Measurements from ENCODE around the gene NHSL2. TPM values are rescaled to one million over a fixed set of nuclear protein-coding genes. Genes with fewer than 3 reads are reported as not detected.

NHSL2 gene
- polyA plus RNA-seq, 1 of the 3 experiments (the other 2 are of a cell fraction): 0.61 TPM

GRCh38 chrX:72027024-72027913 is 116.6 kb downstream of the NHSL2 start:
- no peaks in the 10 kb centered on the region for H3K9me3 ChIP-seq
- no peaks in the 10 kb centered on the region for H3K36me3 ChIP-seq (replicated peaks in 1 of 2; ENCODE audit: control insufficient read depth in 1 of 2, insufficient read depth in 2 of 2, low read length in 1 of 2)
- no peak overlapping the region for H3K4me3 ChIP-seq (ENCODE audit: low read depth in 2 of 2, low read length in 1 of 2)
- H3K4me2 ChIP-seq: no peak overlapping the region
- H3K9ac ChIP-seq: no peak overlapping the region
- DNase-seq: no peak
- no peak overlapping the region for H2AFZ ChIP-seq (ENCODE audit: low read depth)
- H3K27me3 ChIP-seq (ENCODE audit: insufficient read depth): 0 out of 2 replicates have a peak, but pooled peaks cover 9% of the 10 kb centered on the region
- no peaks in the 10 kb centered on the region for H3K79me2 ChIP-seq (ENCODE audit: insufficient read depth)
- H3K27ac ChIP-seq (ENCODE audit: low read depth in 2 of 2, low read length in 1 of 2): no peak overlapping the region; a peak in 1 of 4 replicates
- ChIA-PET POLR2A (no interaction called here), CTCF (interaction anchor here (2.6 to 9.0 kb wide), 3 partner anchors 8 to 99 kb away, joined by 11 to 84 read pairs (median 29); no protein-coding TSS in a partner anchor)
- H4K20me1 ChIP-seq (ENCODE audit: insufficient read depth): peaks cover 12% of the 10 kb centered on the region
- H3K9me2 ChIP-seq: no peaks in the 10 kb centered on the region
- peaks cover 18 to 33% of the 10 kb centered on the region in 2 experiments for H3K4me1 ChIP-seq (ENCODE audit: control insufficient read depth in 1 of 2, insufficient read depth in 2 of 2, low read depth in 1 of 2, low read length in 1 of 2)
- 77% methylated on average over 14 of the region's 14 CpGs for WGBS (ENCODE audit: low lambda C conversion rate)
- peaks cover 21% of the 10 kb centered on the region for H3F3A ChIP-seq (replicated peaks; ENCODE audit: insufficient read depth)
- no peak for TF ChIP-seq FOXJ3 (CRISPR knock-in tag; IDR thresholded peaks at IDR 0.05)
- TF ChIP-seq ZBTB33 (IDR thresholded peaks at IDR 0.05; ENCODE audit: borderline replicate concordance, low read depth): no peak
- TF ChIP-seq TCF12 (IDR thresholded peaks at IDR 0.05): no peak
- TF ChIP-seq SIN3A (IDR thresholded peaks at IDR 0.05; ENCODE audit: borderline replicate concordance, low read depth, low read length): no peak
- no peak for TF ChIP-seq JUND (IDR thresholded peaks at IDR 0.05)
- TF ChIP-seq EZH2phosphoT487 (IDR thresholded peaks at IDR 0.05; ENCODE audit: borderline replicate concordance, low read depth): no peak
- TF ChIP-seq NRF1 (IDR thresholded peaks at IDR 0.05; ENCODE audit: low read depth, low read length): no peak
- TF ChIP-seq EP300 (IDR thresholded peaks at IDR 0.05; ENCODE audit: borderline replicate concordance in 1 of 2, low read depth in 1 of 2, low read length in 1 of 2): no peak
- TF ChIP-seq TEAD4 (IDR thresholded peaks at IDR 0.05; ENCODE audit: borderline replicate concordance, insufficient read depth): no peak
- TF ChIP-seq SMC3 (IDR thresholded peaks at IDR 0.05; ENCODE audit: low read depth, low read length): no peak
- no peak for TF ChIP-seq MAX (IDR thresholded peaks at IDR 0.05; ENCODE audit: low read depth)
- no peak for TF ChIP-seq RAD21 (IDR thresholded peaks at IDR 0.05; ENCODE audit: low read length)
- no peak for TF ChIP-seq RCOR1 (IDR thresholded peaks at IDR 0.05; ENCODE audit: low read length)
- no peak for TF ChIP-seq FOSL2 (IDR thresholded peaks at IDR 0.05; ENCODE audit: borderline replicate concordance, low read depth)
- no peak for TF ChIP-seq TAF1 (IDR thresholded peaks at IDR 0.05; ENCODE audit: borderline replicate concordance, low read depth, low read length)
- no peak for TF ChIP-seq MEF2A (IDR thresholded peaks at IDR 0.05; ENCODE audit: borderline replicate concordance, low read depth)
- no peak for TF ChIP-seq PBX3 (IDR thresholded peaks at IDR 0.05)
- TF ChIP-seq POLR2AphosphoS5 (IDR thresholded peaks at IDR 0.05; ENCODE audit: low read depth, low read length): no peak
- TF ChIP-seq MXI1 (IDR thresholded peaks at IDR 0.05; ENCODE audit: low read depth, low read length): no peak
